Parathyroid adenoma (tissue), 2 donors: Measurements from ENCODE around the gene NOL3.
A peak's percentile ranks its signal among the peaks of the same experiment; 100 is the strongest.

Source experiments
- H2AFZ ChIP-seq: fragments of 300-600 bp; sonication (generic); one replicate; pipeline ENCODE4 v1.7.0; 2017; ENCODE audit warnings: antibody characterized with exemption, mild to moderate bottlenecking
- H3K27ac ChIP-seq: fragments of 300-600 bp; sonication (generic); one replicate; pipeline ENCODE4 v1.7.0; 2017
- H3K27me3 ChIP-seq: fragments of 300-600 bp; sonication (generic); one replicate; pipeline ENCODE4 v1.7.0; 2017; ENCODE audit warnings: low read length; ENCODE audit not compliant: control insufficient read depth, insufficient read depth
- H3K36me3 ChIP-seq: fragments of 300-600 bp; sonication (generic); one replicate; pipeline ENCODE4 v1.7.0; 2017; ENCODE audit warnings: low read length; ENCODE audit not compliant: control insufficient read depth, insufficient read depth
- H3K4me1 ChIP-seq: fragments of 300-600 bp; sonication (generic); one replicate; pipeline ENCODE4 v1.7.0; 2017; ENCODE audit warnings: control low read depth
- H3K4me2 ChIP-seq: fragments of 300-600 bp; sonication (generic); one replicate; pipeline ENCODE4 v1.7.0; 2017; ENCODE audit warnings: low read length
- H3K4me3 ChIP-seq: fragments of 300-600 bp; sonication (generic); one replicate; pipeline ENCODE4 v1.7.0; 2017; ENCODE audit warnings: low read depth, low read length
- H3K79me2 ChIP-seq: fragments of 300-600 bp; sonication (generic); one replicate; pipeline ENCODE4 v1.7.0; 2017; ENCODE audit warnings: control low read depth
- H3K9ac ChIP-seq: fragments of 300-600 bp; sonication (generic); one replicate; pipeline ENCODE4 v1.7.0; 2017; ENCODE audit warnings: mild to moderate bottlenecking
- H3K9me3 ChIP-seq: fragments of 300-600 bp; sonication (generic); one replicate; pipeline ENCODE4 v1.7.0; 2017; ENCODE audit warnings: low read length; ENCODE audit not compliant: control insufficient read depth
- CTCF ChIP-seq: fragments of 300-600 bp; sonication (generic); IDR thresholded peaks from one replicate; pipeline ENCODE4 v1.7.0; 2017; ENCODE audit warnings: antibody characterized with exemption, mild to moderate bottlenecking
- donor health status: primary hyperparathyroidism.

Gene NOL3

GRCh38 chr16:67154578-67155294, 15.6 kb upstream of the NOL3 start:
- H3K4me2 ChIP-seq, result peak overlapping the region; percentile 69
- H3K36me3 ChIP-seq, result no peaks in the 10 kb centered on the region
- no peak overlapping the region for H3K4me3 ChIP-seq
- no peak for TF ChIP-seq CTCF
- H3K9ac ChIP-seq, result no peak overlapping the region
- peak overlapping the region; percentile 64 for H2AFZ ChIP-seq
- peaks cover 8% of the 10 kb centered on the region for H3K4me1 ChIP-seq
- H3K9me3 ChIP-seq, result no peaks in the 10 kb centered on the region
- no peak overlapping the region for H3K27ac ChIP-seq
- H3K27me3 ChIP-seq, result no peaks in the 10 kb centered on the region
- no peaks in the 10 kb centered on the region for H3K79me2 ChIP-seq

GRCh38 chr16:67155295-67156142, 14.8 kb upstream of the NOL3 start:
- peak overlapping the region; percentile 64 for H2AFZ ChIP-seq
- no peak overlapping the region for H3K27ac ChIP-seq
- H3K4me2 ChIP-seq, result peak overlapping the region; percentile 69
- H3K36me3 ChIP-seq, result no peaks in the 10 kb centered on the region
- H3K9me3 ChIP-seq, result no peaks in the 10 kb centered on the region
- TF ChIP-seq CTCF, result peak; percentile 97
- H3K4me3 ChIP-seq, result no peak overlapping the region
- peaks cover 8% of the 10 kb centered on the region for H3K4me1 ChIP-seq
- no peaks in the 10 kb centered on the region for H3K27me3 ChIP-seq
- H3K79me2 ChIP-seq, result no peaks in the 10 kb centered on the region
- no peak overlapping the region for H3K9ac ChIP-seq

- no peak overlapping the region for H2AFZ ChIP-seq
- H3K4me1 ChIP-seq, result peaks cover 6% of the 10 kb centered on the region
- no peak overlapping the region for H3K27ac ChIP-seq
- no peak overlapping the region for H3K4me3 ChIP-seq
- no peak for TF ChIP-seq CTCF
- H3K9ac ChIP-seq, result no peak overlapping the region
- no peak overlapping the region for H3K4me2 ChIP-seq
- no peaks in the 10 kb centered on the region for H3K36me3 ChIP-seq
- no peaks in the 10 kb centered on the region for H3K9me3 ChIP-seq
- no peaks in the 10 kb centered on the region for H3K27me3 ChIP-seq
- no peaks in the 10 kb centered on the region for H3K79me2 ChIP-seq
Observed at GRCh38 chr16:67156143-67156844, 14.0 kb upstream of the NOL3 start.

GRCh38 chr16:67157106-67157748, 13.1 kb upstream of the NOL3 start:
- no peak overlapping the region for H3K27ac ChIP-seq
- TF ChIP-seq CTCF, result no peak
- no peaks in the 10 kb centered on the region for H3K36me3 ChIP-seq
- no peak overlapping the region for H3K4me2 ChIP-seq
- H3K9me3 ChIP-seq, result no peaks in the 10 kb centered on the region
- H3K4me1 ChIP-seq, result peaks cover 5% of the 10 kb centered on the region
- no peaks in the 10 kb centered on the region for H3K79me2 ChIP-seq
- no peak overlapping the region for H3K4me3 ChIP-seq
- H3K9ac ChIP-seq, result no peak overlapping the region
- no peak overlapping the region for H2AFZ ChIP-seq
- H3K27me3 ChIP-seq, result no peaks in the 10 kb centered on the region
